ENCODE measurements around the gene SMS. TPM values are rescaled to one million over a fixed set of nuclear protein-coding genes. Genes with fewer than 3 reads are reported as not detected.

Gene SMS
- total and polyA plus RNA-seq, 10 of the 15 experiments (the other 5 are each of a cell fraction or from before 2014, with no cell fraction given): 55.8 to 156 (median 114) TPM

- FAIRE-seq (no peak), ATAC-seq (no peak), DNase-seq (ENCODE audit: low read depth, low spot score) (no peak)
- CTCF ChIA-PET: interaction anchor here (1.1 to 7.3 kb wide), 4 partner anchors 9 to 13 kb away, joined by 3 to 64 read pairs (median 4); no protein-coding TSS in a partner anchor
- Histone ChIP-seq H3K27ac (ENCODE audit: control insufficient read depth, insufficient read depth) (peak overlapping the region; percentile 68), H3K4me1 (ENCODE audit: control insufficient read depth, insufficient read depth, low read length) (0 out of 2 replicates have a peak, but pooled peaks cover 4% of the 10 kb centered on the region), H3K9ac (ENCODE audit: control insufficient read depth, insufficient read depth, low read length) (no peak overlapping the region; the same call in 1 of the 2 replicates), H3K79me2 (ENCODE audit: control insufficient read depth, insufficient read depth, low read length) (no peaks in the 10 kb centered on the region), H3K36me3 (ENCODE audit: control insufficient read depth in 2 of 2, insufficient read depth in 2 of 2, low read length in 1 of 2) (peaks cover 0 to 6% of the 10 kb centered on the region in 2 experiments; a peak in 3 of 4 replicates), H3K9me3 (replicated peaks; ENCODE audit: control insufficient read depth, insufficient read depth, low read length) (no peaks in the 10 kb centered on the region), H4K20me1 (ENCODE audit: control insufficient read depth, insufficient read depth) (no peaks in the 10 kb centered on the region), H3K27me3 (replicated peaks in 1 of 2; ENCODE audit: control insufficient read depth in 2 of 2, insufficient read depth in 2 of 2, low read length in 1 of 2) (no peaks in the 10 kb centered on the region), H2AFZ (ENCODE audit: control insufficient read depth, low read depth, low read length) (peak overlapping the region; percentile 69), H3K4me3 (no peak overlapping the region), H3K4me2 (ENCODE audit: control insufficient read depth, insufficient read depth) (peak overlapping the region; percentile 70)
- no peak for TF ChIP-seq MLLT1 (IDR thresholded peaks at IDR 0.05)
- TF ChIP-seq ZSCAN29 (IDR thresholded peaks at IDR 0.05): no peak
- TF ChIP-seq SMAD5 (IDR thresholded peaks at IDR 0.05; ENCODE audit: low read depth): no peak
- TF ChIP-seq ZNF622 (IDR thresholded peaks at IDR 0.05): no peak
- TF ChIP-seq GATAD2B (conservative IDR thresholded peaks at IDR 0.05; ENCODE audit: low read depth): no peak
- no peak for TF ChIP-seq IKZF2 (IDR thresholded peaks at IDR 0.05)
- TF ChIP-seq SP1 (IDR thresholded peaks at IDR 0.05; ENCODE audit: low read depth, low read length): no peak
- TF ChIP-seq ZNF207 (IDR thresholded peaks at IDR 0.05; ENCODE audit: borderline replicate concordance): no peak
- 95% methylated on average over 12 of the region's 12 CpGs for WGBS (ENCODE audit: insufficient coverage, insufficient replicate concordance, low lambda C conversion rate, missing lambda C conversion rate)
- POLR2A ChIA-PET: no interaction called here
- SMC1A ChIA-PET (ENCODE audit: uncharacterized antibody, unreplicated experiment): interaction anchor here (0.9 to 5.9 kb wide), 7 partner anchors 11 to 170 kb away, joined by 3 to 44 read pairs (median 3); no protein-coding TSS in a partner anchor
- in situ Hi-C loops (cut with MboI): no loop called here
- RAD21 ChIA-PET (ENCODE audit: unreplicated experiment): interaction anchor here (3.5 kb wide), 1 partner anchor 11 kb away, joined by 14 read pairs; no protein-coding TSS in a partner anchor
- intact Hi-C loops (cut with micrococcal nuclease; ENCODE audit: unreplicated experiment): no loop called here
- no TSS peak for BruUV-seq (replicated peaks)
These were observed 33.0 kb downstream of the SMS start for GRCh38 chrX:21973321-21974010.
